AG04449 (cell line): ENCODE results near the gene TRIM59.

Experiments
- CTCF ChIA-PET: fragments of 350-600 bp; formaldehyde crosslinking; extraction: SDS; loops from one replicate; lab custom pipeline; 2021; ENCODE audit warnings: antibody characterized with exemption; lab: Yijun Ruan, JAX
- POLR2A ChIA-PET: fragments of 400-600, 350-600 bp; formaldehyde crosslinking; extraction: SDS; loops from one replicate; lab custom pipeline; 2020; ENCODE audit warnings: antibody characterized with exemption, inconsistent platforms; lab: Yijun Ruan, JAX
- DNase-seq: peaks from one replicate; pipeline ENCODE4 v3.0.0-alpha.2; 2010; ENCODE audit warnings: low read depth, low spot score
- H3K4me3 ChIP-seq: 2 replicates; pipeline ENCODE4 v1.5.1; 2011; ENCODE audit warnings: low read depth, mild to moderate bottlenecking, control low read depth, low read length
- CTCF ChIP-seq: IDR thresholded peaks from one replicate; pipeline ENCODE4 v1.5.1; 2011; ENCODE audit warnings: mild to moderate bottlenecking, moderate library complexity, low read length, control low read depth, inconsistent platforms; ENCODE audit not compliant: insufficient read depth; ENCODE audit errors: missing control alignments

The TRIM59 gene

GRCh38 chr3:160401291-160402095 is 48.1 kb downstream of the TRIM59 start:
- no peak for DNase-seq
- POLR2A ChIA-PET = no interaction called here
- CTCF ChIA-PET = interaction anchor here (1.0 kb wide), 4 partner anchors 12 to 369 kb away, joined by 3 to 6 read pairs (median 4); no protein-coding TSS in a partner anchor
- H3K4me3 ChIP-seq = peak overlapping the region; percentile 89
- TF ChIP-seq CTCF = no peak

GRCh38 chr3:160400702-160401150 is 48.9 kb downstream of the TRIM59 start:
- ChIA-PET CTCF (interaction anchor here (1.0 to 1.3 kb wide), 5 partner anchors 13 to 369 kb away, joined by 3 to 6 read pairs (median 3); no protein-coding TSS in a partner anchor), POLR2A (no interaction called here)

GRCh38 chr3:160400030-160400701 is 49.4 kb downstream of the TRIM59 start:
- POLR2A ChIA-PET = interaction anchor here (1.3 kb wide), 1 partner anchor 45 kb away, joined by 3 read pairs; no protein-coding TSS in a partner anchor
- CTCF ChIA-PET = interaction anchor here (1.0 to 1.3 kb wide), 3 partner anchors 15 to 237 kb away, joined by 3 to 4 read pairs (median 3); no protein-coding TSS in a partner anchor
- no peak for TF ChIP-seq CTCF
- H3K4me3 ChIP-seq = peak overlapping the region; percentile 89
- no peak for DNase-seq

More at GRCh38 chr3:160400702-160401150, 48.9 kb downstream of the TRIM59 start:
- no peak for DNase-seq
- TF ChIP-seq CTCF = no peak
- H3K4me3 ChIP-seq = peak overlapping the region; percentile 89

GRCh38 chr3:160399125-160400029 is 50.2 kb downstream of the TRIM59 start, which contains the start of the genes IFT80 and SMC4:
Gene IFT80, minus strand, starts transcription at chr3:160399225. Its CDS starts 14,625 bp downstream, at chr3:160384600.
Gene SMC4, plus strand, starts transcription at chr3:160399650. Its CDS starts 1,177 bp downstream, at chr3:160400827.
- DNase-seq = peak; percentile 72
- no peak for TF ChIP-seq CTCF
- CTCF ChIA-PET = interaction anchor here (1.0 to 1.3 kb wide), 3 partner anchors 16 to 236 kb away, joined by 3 to 4 read pairs (median 3); no protein-coding TSS in a partner anchor
- peak within 1 kb of the TSS; percentile 89 for H3K4me3 ChIP-seq
- POLR2A ChIA-PET = interaction anchor here (1.3 kb wide), 1 partner anchor 46 kb away, joined by 3 read pairs; no protein-coding TSS in a partner anchor

- CTCF ChIA-PET = no interaction called here
- POLR2A ChIA-PET = no interaction called here
- no peak for TF ChIP-seq CTCF
- peak overlapping the region; percentile 89 for H3K4me3 ChIP-seq
- no peak for DNase-seq
Observed at GRCh38 chr3:160398820-160399124, 50.8 kb downstream of the TRIM59 start.
